NCI-H1105 treated with DMSO at 0.1 percent for 48 hours (cell line): ENCODE data around the gene MMP24OS.
A peak's percentile ranks its signal among the peaks of the same experiment; 100 is the strongest.
"Not testable (repeated sequence)": the region's sequence is repeated elsewhere in the genome, so short reads cannot be mapped to it uniquely, and the experiment has no call there.

ENCODE experiments used
- DNase-seq: peaks from one replicate; lab custom pipeline; 2025; lab: John Stamatoyannopoulos, UW

Gene MMP24OS

DNA sequence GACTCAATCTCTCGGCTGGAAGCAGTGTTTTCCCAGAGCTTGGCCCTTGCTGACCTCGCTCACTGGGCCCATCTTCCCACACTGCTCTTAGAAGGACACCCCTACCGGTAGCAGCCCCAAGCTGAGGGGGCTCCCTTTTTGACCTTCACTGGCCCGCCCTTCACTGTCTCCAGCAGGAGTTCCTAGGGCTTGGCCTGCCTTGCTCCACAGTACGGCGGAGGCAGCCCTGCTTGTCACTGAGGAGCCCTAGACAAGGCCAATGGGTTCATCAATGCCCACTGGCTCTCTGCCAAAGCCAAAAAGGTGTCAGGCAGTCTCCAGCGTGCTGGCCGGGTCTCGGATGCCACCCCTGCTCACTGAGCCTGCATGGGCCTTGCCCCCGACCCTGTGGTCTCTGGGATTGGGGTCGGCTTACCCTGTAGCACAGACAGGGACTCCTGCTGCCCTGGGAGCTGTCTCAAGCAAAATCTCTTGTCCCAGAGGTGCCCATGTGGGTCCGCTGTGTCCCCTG is 2.1 kb downstream of the MMP24OS start:
- no peak for DNase-seq

GRCh38 chr20:35274172-35275092 is 3.5 kb downstream of the MMP24OS start:
- no peak for DNase-seq

- DNase-seq: peak; percentile 16
Observed at GRCh38 chr20:35273449-35274171, 4.3 kb downstream of the MMP24OS start.

DNA sequence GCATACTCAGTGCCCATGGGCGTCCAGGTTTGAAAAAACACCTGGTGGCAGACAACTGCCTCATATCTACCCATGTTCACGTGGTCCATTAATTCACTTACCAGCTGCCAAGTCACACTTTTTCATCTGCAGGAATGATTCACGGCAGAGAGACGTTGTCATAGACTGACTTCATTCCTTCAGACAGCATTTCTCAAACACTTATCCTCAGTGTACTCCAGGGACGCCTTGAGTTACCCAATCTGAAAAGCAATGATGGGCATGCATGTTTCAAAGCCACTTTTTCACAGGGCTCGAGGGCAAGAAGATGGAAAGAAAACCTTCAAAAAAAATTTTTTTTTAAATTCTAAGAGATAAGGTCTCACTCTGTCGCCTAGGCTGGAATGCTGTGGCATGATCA is 6.0 kb downstream of the MMP24OS start:
- DNase-seq: no peak

DNA sequence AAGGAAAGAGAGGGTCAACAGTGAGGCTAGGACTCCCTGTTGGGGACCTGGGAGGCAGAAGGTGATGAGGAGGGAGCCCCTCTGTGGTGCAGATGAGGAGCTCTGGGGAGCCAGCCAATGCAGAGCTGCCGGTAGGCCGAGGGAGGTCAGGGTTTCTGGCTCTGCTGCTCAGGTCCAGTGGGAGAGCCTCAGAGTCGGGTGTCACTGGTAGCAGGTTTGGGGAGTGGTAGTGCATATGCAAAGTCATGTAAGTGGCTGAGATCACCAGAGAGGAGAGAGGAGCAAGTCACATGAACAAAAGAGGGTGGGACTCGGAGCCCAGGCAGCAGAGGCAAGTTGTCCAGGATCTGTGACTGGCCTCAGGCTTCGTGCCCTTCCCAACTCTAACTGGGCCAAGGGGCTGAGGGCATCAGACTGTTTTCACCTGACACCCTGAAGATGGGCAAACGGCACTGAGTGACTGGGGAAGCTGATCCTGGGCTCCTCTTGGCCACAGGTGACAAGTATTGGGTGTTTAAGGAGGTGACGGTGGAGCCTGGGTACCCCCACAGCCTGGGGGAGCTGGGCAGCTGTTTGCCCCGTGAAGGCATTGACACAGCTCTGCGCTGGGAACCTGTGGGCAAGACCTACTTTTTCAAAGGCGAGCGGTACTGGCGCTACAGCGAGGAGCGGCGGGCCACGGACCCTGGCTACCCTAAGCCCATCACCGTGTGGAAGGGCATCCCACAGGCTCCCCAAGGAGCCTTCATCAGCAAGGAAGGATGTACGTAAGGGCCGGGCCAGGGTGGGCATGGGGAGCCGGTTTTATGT is 6.6 kb downstream of the MMP24OS start:
- DNase-seq: no peak

GRCh38 chr20:35270021-35270902 is 7.7 kb downstream of the MMP24OS start:
- DNase-seq: no peak

GRCh38 chr20:35269055-35269781 is 8.7 kb downstream of the MMP24OS start:
- DNase-seq: peak; percentile 34

GRCh38 chr20:35267092-35267491 is 10.8 kb downstream of the MMP24OS start:
- DNase-seq: no peak

DNA sequence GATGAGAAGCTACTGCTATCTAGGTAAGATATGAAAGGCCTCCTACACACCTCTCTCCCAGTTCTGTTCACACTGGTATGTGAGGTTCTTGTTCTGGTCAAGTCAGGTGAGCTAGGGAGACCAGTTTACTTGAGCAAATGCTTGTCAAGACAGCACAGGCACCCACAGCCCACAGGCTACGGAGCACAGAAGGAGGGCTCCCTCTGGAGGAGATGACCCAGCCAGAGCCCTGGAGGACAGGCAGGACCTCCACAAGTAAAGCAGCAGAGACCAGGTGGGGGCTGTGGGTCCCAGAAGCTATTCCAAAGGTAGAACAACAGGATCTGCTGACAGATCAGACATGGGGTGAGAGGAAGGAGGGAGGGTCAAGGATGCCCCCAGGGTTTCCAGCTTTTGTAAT is 13.2 kb downstream of the MMP24OS start:
- no peak for DNase-seq

GRCh38 chr20:35263532-35264341 is 14.2 kb downstream of the MMP24OS start:
- no peak for DNase-seq

GRCh38 chr20:35262731-35263531 is 15.0 kb downstream of the MMP24OS start:
- not testable (repeated sequence) for DNase-seq

GRCh38 chr20:35262321-35262720 is 15.6 kb downstream of the MMP24OS start:
- DNase-seq: not testable (repeated sequence)

DNA sequence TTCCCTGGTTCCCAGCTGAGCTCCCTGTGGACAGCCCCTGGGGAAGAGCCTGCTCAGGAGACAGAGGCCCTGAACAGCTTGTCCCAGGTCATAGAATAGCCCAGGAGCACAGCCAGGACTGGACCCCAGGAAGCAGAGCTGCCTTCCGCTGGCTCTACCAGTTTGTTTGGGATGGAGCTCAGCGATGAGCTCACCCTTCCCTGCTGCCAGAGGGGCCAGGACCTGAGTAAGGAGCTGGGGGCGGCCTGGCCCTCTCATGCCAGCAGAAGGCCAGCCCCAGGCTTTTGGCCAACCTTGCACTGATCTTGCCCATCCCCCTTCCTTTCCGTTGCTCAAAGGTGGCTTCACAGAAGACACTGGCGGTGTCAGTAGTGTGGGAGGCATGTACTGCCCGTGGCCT is 17.5 kb downstream of the MMP24OS start:
- DNase-seq: no peak

GRCh38 chr20:35257175-35257909 is 20.6 kb downstream of the MMP24OS start:
- no peak for DNase-seq

- DNase-seq: no peak
Observed at GRCh38 chr20:35254448-35254999, 23.4 kb downstream of the MMP24OS start.

DNA sequence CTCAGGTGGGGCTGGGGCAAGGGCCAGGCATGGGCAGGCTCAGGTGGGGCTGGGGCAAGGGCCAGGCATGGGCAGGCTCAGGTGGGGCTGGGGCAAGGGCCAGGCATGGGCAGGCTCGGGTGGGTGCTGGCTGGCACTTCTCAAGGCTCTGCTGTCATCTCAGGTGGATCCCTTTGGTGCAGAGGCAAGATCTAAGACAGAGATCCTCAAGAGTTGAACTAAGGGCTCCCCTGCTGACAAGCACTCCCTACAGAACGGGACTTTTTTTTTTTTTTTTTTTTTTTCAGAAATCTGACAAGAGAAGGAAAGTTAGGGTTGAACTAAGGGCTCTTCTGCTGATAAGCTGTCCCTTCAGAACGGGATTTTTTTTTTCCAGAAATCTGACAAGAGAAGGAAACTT is 24.9 kb downstream of the MMP24OS start:
- DNase-seq: no peak

- not testable (repeated sequence) for DNase-seq
Observed at GRCh38 chr20:35252598-35252997, 25.3 kb downstream of the MMP24OS start.

- DNase-seq: no peak
Observed at GRCh38 chr20:35252037-35252461, 25.9 kb downstream of the MMP24OS start.
